Fibroblast of pulmonary artery (primary cell): Measurements from ENCODE around the gene BAZ1A.
"Not testable (repeated sequence)": the region's sequence is repeated elsewhere in the genome, so short reads cannot be mapped to it uniquely, and the experiment has no call there.

Experiments used
- DNase-seq: peaks from one replicate; pipeline ENCODE4 v3.0.0-alpha.2; 2010; ENCODE audit warnings: low read depth
- H3K4me3 ChIP-seq: replicated peaks from 2 replicates; pipeline ENCODE4 v1.5.1; 2011; ENCODE audit warnings: low read depth, mild to moderate bottlenecking, control low read depth, low read length, moderate library complexity
- CTCF ChIP-seq: IDR thresholded peaks from 2 replicates; pipeline ENCODE4 v1.5.1; 2011; ENCODE audit warnings: mild to moderate bottlenecking, control low read depth, low read length, inconsistent platforms; ENCODE audit errors: missing control alignments

BAZ1A gene

GRCh38 chr14:34750670-34751069 lies 124.5 kb downstream of the BAZ1A start:
- peak; percentile 79 for DNase-seq
- no peak overlapping the region for H3K4me3 ChIP-seq
- TF ChIP-seq CTCF = no peak

GRCh38 chr14:34750233-34750632 lies 124.9 kb downstream of the BAZ1A start:
- peak; percentile 7 for DNase-seq
- TF ChIP-seq CTCF = no peak
- H3K4me3 ChIP-seq = no peak overlapping the region

DNA sequence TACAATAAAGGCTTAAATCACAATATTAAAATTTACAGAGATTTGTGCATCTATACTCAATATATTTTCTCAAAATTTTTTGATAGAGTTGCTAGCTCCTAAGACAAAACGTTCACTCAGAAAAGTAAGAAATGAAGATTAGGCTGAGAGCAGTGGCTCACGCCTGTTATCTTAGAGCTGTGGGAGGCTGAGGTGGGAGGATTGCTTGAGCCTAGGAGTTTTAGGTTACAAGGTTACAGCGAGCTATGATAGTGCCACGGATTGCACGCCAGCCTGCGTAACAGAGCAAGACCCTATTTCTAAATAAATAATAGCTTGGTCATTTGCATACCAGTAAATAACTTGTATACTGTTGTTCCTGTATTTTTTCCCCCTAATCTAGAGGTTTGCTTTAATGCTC lies 125.8 kb downstream of the BAZ1A start:
- no peak for TF ChIP-seq CTCF
- peak; percentile 24 for DNase-seq
- no peak overlapping the region for H3K4me3 ChIP-seq

DNA sequence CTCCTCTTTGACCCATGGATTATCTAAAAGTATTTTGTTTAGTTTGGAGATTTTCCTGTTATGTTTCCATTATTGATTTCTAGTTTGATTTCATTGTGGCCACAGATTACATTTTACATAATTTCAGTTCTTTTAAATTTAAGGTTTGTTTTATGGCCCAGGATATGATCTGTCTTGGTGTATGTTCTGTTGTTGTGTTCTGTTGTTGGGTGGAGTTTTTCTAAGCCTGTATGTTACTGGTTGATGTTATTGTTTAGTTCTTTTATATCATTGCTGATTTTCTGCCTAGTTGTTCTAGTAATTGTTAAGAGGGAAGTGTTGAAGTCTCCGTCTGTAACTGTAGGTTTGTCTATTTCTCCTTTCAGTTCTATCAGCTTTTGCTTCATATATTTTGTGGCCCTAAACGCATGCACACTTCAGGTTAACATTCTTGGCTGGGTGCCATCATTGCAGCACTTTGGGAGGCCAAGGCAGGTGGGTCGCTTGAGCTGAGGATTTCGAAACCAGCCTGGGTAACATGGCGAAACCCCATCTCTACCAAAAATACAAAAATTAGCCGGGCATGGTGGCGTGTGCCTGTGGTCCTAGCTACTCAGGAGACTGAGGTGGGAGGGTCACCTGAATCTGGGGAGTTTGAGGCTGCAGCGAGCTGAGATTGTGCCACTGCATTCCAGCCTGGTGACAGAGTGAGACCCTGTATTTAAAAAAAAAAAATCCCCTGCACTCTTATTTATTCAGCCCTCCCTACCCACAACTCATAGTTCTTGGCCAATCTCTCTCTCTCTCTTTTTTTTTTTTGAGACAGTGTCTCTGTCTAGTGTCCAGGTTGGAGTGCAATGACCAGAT lies 132.7 kb downstream of the BAZ1A start:
- H3K4me3 ChIP-seq = no peak overlapping the region
- no peak for TF ChIP-seq CTCF
- DNase-seq = no peak

- H3K4me3 ChIP-seq = no peak overlapping the region
- no peak for DNase-seq
- TF ChIP-seq CTCF = no peak
Measured at GRCh38 chr14:34741840-34742239, 133.3 kb downstream of the BAZ1A start.

DNA sequence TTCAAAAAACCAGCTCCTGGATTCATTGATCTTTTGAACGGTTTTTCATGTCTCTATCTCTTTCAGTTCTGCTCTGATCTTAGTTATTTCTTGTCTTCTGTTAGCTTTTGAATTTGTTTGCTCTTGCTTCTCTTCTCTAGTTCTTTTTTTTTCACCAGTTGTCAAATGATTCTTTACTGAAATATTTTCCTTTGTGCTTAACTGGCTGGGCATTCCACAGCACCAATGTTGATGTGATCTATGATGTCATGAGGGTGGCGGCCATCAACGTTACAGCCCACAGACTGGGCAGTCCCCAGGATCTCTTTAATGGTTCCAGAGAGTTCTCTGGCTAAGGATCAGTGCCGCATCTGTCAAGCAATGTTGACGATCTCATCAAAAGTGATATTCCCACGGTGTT lies 135.0 kb downstream of the BAZ1A start:
- DNase-seq = peak; percentile 39
- not testable (repeated sequence) for H3K4me3 ChIP-seq

- not testable (repeated sequence) for H3K4me3 ChIP-seq, DNase-seq
Measured at GRCh38 chr14:34737079-34737478, 138.1 kb downstream of the BAZ1A start.

GRCh38 chr14:34733245-34733644 lies 141.9 kb downstream of the BAZ1A start:
- DNase-seq = peak; percentile 22
- H3K4me3 ChIP-seq = no peak overlapping the region
- TF ChIP-seq CTCF = no peak
